ENCODE data around the gene TRPM2. TPM values are rescaled to one million over a fixed set of nuclear protein-coding genes. Genes with fewer than 3 reads are reported as not detected.
A peak's percentile ranks its signal among the peaks of the same experiment; 100 is the strongest.

The TRPM2 gene
- total and polyA plus RNA-seq, 2 of the 8 experiments (the other 6 are each of a cell fraction or from before 2014, with no cell fraction given): 0.27 to 0.28 TPM

DNA sequence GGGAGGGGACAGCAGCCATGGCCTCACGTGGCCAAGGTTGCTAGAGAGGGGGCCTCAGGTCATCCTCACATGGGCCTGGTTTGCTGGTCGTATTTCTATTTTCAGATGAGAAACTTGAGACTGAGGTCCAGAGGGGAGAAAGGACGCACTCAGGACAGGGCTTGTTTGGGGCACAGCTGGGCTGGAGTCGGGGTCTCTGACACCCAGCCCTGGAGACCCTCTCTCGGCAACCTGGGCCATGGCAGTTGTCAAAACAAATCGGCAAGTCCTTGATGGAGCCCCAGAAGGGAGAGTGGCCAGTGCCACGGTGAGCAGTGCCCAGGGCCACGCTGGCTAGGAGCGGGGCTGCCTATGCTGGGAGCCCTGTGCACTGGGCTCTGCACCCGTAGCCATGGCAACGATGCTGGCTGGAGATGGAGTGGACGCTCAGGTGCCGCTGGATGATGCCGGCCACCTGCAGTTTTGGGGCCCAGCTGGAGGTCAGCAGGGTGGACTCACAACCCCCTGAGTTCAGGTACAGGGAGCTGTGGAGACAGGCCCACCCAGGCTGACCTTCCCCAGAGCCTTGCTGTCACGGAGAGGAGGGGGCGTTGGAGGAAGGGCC, 113.0 kb downstream of the TRPM2 start:
- H2BK15ac ChIP-seq (ENCODE audit: low read length): no peak overlapping the region
- H3K36me3 ChIP-seq (ENCODE audit: control insufficient read depth in 2 of 4, insufficient read depth in 4 of 4, low read length in 3 of 4): no peaks in the 10 kb centered on the region
- H4K91ac ChIP-seq (replicated peaks; ENCODE audit: insufficient read length, low read length): no peak overlapping the region
- no peaks in the 10 kb centered on the region for H3K9me3 ChIP-seq (ENCODE audit: insufficient read depth in 2 of 2, low read depth in 1 of 2, low read length in 1 of 2)
- no peaks in the 10 kb centered on the region for H3K23me2 ChIP-seq (ENCODE audit: low read depth, low read length)
- H3K9ac ChIP-seq (replicated peaks in 1 of 4; ENCODE audit: extremely low read depth in 1 of 4, low read depth in 3 of 4, low read length in 3 of 4): no peak overlapping the region
- FAIRE-seq: no peak
- ChIA-PET CTCF (ENCODE audit: partially characterized antibody) (interaction anchor here (0.6 to 1.9 kb wide), 3 partner anchors 9 to 26 kb away, joined by 3 to 4 read pairs (median 3); no protein-coding TSS in a partner anchor), POLR2A (ENCODE audit: partially characterized antibody) (interaction anchor here (0.7 kb wide), 1 partner anchor 128 kb away, joined by 3 read pairs; no protein-coding TSS in a partner anchor)
- H3K4me3 ChIP-seq (ENCODE audit: extremely low read depth in 1 of 4, insufficient read depth in 2 of 4, low read depth in 3 of 4, low read length in 4 of 4): no peak overlapping the region
- H2BK5ac ChIP-seq (ENCODE audit: low read depth, low read length): 0 out of 2 replicates have a peak overlapping the region, but pooled peaks have one; percentile 56
- peaks cover 0 to 2% (median 0%) of the 10 kb centered on the region in 4 experiments; a peak in 2 of 7 replicates for H3K4me1 ChIP-seq (replicated peaks in 1 of 4; ENCODE audit: control insufficient read depth in 3 of 4, insufficient read depth in 4 of 4, low read length in 3 of 4)
- H3K4me2 ChIP-seq (ENCODE audit: insufficient read depth in 1 of 2, low read depth in 2 of 2, low read length in 2 of 2): no peak overlapping the region
- H4K5ac ChIP-seq (ENCODE audit: insufficient read length, low read depth, low read length): no peak overlapping the region
- no peak overlapping the region for H3K23ac ChIP-seq (ENCODE audit: insufficient read length)
- H2BK12ac ChIP-seq (ENCODE audit: low read depth, low read length): 0 out of 2 replicates have a peak overlapping the region, but pooled peaks have one; percentile 60
- no peaks in the 10 kb centered on the region for H3K79me2 ChIP-seq (ENCODE audit: control insufficient read depth in 1 of 2, insufficient read depth in 2 of 2, low read length in 2 of 2)
- H3K79me1 ChIP-seq (ENCODE audit: low read depth, low read length): no peaks in the 10 kb centered on the region
- WGBS, 2 experiments (ENCODE audit: extremely low coverage in 1 of 2, insufficient coverage in 1 of 2, insufficient read length in 1 of 2, insufficient replicate concordance in 2 of 2, low coverage in 1 of 2, low lambda C conversion rate in 2 of 2, missing lambda C conversion rate in 1 of 2): 90% methylated on average over 13 of the region's 16 CpGs; no CpG with 5 or more reads in 1 of the 2 experiments
- 0 out of 2 replicates have a peak overlapping the region, but pooled peaks have one; percentile 82 for H2AK5ac ChIP-seq (ENCODE audit: low read depth, low read length)
- H2BK120ac ChIP-seq (replicated peaks; ENCODE audit: low read depth, low read length): no peak overlapping the region
- no peak overlapping the region; the same call in 1 of the 2 replicates for H4K8ac ChIP-seq (ENCODE audit: extremely low read depth, insufficient read depth, low read length)
- H4K20me1 ChIP-seq (replicated peaks in 1 of 2; ENCODE audit: control insufficient read depth in 1 of 2, insufficient read depth in 2 of 2, low read length in 2 of 2): peaks cover 0 to 1% of the 10 kb centered on the region in 2 experiments
- H3K56ac ChIP-seq (replicated peaks; ENCODE audit: insufficient read length, low read depth, low read length): no peak overlapping the region
- H2BK20ac ChIP-seq (ENCODE audit: low read length): no peak overlapping the region
- H3K27ac ChIP-seq (ENCODE audit: low read depth, low read length): no peak overlapping the region
- H3K27me3 ChIP-seq (replicated peaks in 1 of 4; ENCODE audit: control insufficient read depth in 3 of 4, extremely low read depth in 1 of 4, insufficient read depth in 3 of 4, low read length in 3 of 4): no peaks in the 10 kb centered on the region
- no peak overlapping the region for H2AFZ ChIP-seq (ENCODE audit: low read length)
- DNase-seq (ENCODE audit: low read depth in 1 of 2, low spot score in 2 of 2): no peak
- no peak overlapping the region for H3K18ac ChIP-seq (ENCODE audit: extremely low read depth, low read length)
- H3K14ac ChIP-seq (ENCODE audit: insufficient read length): no peak overlapping the region
- no peak overlapping the region for H3K4ac ChIP-seq (replicated peaks; ENCODE audit: insufficient read length, low read depth, low read length)
- no peak for TF ChIP-seq BRCA1 (IDR thresholded peaks at IDR 0.05; ENCODE audit: low read depth, low read length)
- no peak for TF ChIP-seq CEBPB (IDR thresholded peaks at IDR 0.05; ENCODE audit: low read depth, low read length)
- no peak for TF ChIP-seq SIN3A (conservative IDR thresholded peaks at IDR 0.05 in 1 of 2, IDR thresholded peaks at IDR 0.05 in 1 of 2; ENCODE audit: low read depth in 1 of 2, low read length in 2 of 2)
- no peak for TF ChIP-seq SP2 (IDR thresholded peaks at IDR 0.05; ENCODE audit: low read length)
- TF ChIP-seq, protein P1, sequence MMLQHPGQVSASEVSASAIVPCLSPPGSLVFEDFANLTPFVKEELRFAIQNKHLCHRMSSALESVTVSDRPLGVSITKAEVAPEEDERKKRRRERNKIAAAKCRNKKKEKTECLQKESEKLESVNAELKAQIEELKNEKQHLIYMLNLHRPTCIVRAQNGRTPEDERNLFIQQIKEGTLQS (IDR thresholded peaks at IDR 0.05; ENCODE audit: insufficient read depth, low read depth, low read length): no peak
- no peak for TF ChIP-seq KDM1A (IDR thresholded peaks at IDR 0.05; ENCODE audit: borderline replicate concordance, low read length)
- TF ChIP-seq NANOG (IDR thresholded peaks at IDR 0.05; ENCODE audit: insufficient read depth, low read depth, low read length, poor library complexity, severe bottlenecking): no peak
- TF ChIP-seq SUZ12 (IDR thresholded peaks at IDR 0.05; ENCODE audit: low read length): no peak
- TF ChIP-seq MAFK (IDR thresholded peaks at IDR 0.05; ENCODE audit: low read depth, low read length): no peak
- TF ChIP-seq KDM5A (IDR thresholded peaks at IDR 0.05; ENCODE audit: low read length): no peak
- TF ChIP-seq ASH2L (IDR thresholded peaks at IDR 0.05; ENCODE audit: low read length): no peak
- no peak for TF ChIP-seq SIRT6 (IDR thresholded peaks at IDR 0.05; ENCODE audit: low read length)
- no peak for TF ChIP-seq JUN (IDR thresholded peaks at IDR 0.05; ENCODE audit: low read depth, low read length)

Data from H1 (cell line).